ENCODE results near the gene VAV2.

- TF ChIP-seq POLR2A (IDR thresholded peaks at IDR 0.05) (no peak), CTCF (IDR thresholded peaks at IDR 0.05) (no peak)
Measured at GRCh38 chr9:133892193-133892920, 99.8 kb downstream of the VAV2 start.

Measured in heart left ventricle (tissue), 13 donors.